Measurements from ENCODE around the gene KDR.

DNA sequence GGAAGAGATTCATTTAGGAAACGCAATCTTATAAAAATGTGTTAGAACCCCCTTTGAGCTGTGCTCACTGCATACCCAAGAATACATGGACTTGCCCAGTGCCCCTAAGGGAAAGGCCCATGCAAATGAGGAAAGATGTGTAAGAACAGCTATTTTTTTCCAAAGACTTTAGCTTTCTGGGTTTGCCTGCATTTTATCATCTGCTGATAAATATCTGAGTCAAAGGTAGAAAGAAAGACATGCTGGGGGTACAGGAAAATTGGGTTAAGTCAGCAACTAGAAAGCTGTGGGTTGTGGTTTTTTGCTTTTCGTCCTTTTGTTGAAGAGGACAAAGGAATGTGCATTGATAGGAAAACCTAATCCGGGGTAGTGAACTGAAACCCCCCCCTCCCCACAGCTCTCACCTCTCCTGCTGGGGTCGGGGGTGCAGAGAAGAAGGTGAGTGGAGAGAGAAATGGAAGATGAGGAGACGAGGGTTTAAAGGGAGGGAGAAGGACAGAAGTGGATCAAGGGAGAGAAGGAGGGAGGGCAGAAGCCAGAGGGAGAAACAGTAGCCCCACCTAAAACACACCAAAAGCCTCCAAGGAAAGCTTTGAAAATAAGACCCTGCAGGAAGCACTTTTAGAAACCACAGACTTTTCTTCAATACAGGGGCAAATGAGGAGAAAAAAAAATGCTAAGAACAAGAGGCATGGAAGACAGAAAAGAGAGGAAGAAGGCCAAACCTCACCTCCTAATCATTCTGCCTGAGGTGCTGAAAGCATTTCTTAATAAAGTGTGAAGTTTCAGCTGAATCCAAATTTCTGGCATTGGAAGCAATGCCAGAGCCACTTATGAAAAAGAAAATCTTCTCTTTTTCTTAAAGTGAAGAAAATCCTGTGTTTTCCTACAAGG lies 49.3 kb downstream of the KDR start:
- no peak for TF ChIP-seq CTCF (conservative IDR thresholded peaks at IDR 0.05)
- no peak for TF ChIP-seq ZFX (IDR thresholded peaks at IDR 0.05)
